D341Med (cell line): ENCODE results near the gene ODAPH.
"Not testable (repeated sequence)": the region's sequence is repeated elsewhere in the genome, so short reads cannot be mapped to it uniquely, and the experiment has no call there.

ENCODE experiments used
- DNase-seq: peaks from one replicate; pipeline ENCODE4 v3.0.0; 2012; ENCODE audit warnings: low spot score

ODAPH gene, protein sequence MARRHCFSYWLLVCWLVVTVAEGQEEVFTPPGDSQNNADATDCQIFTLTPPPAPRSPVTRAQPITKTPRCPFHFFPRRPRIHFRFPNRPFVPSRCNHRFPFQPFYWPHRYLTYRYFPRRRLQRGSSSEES

DNA sequence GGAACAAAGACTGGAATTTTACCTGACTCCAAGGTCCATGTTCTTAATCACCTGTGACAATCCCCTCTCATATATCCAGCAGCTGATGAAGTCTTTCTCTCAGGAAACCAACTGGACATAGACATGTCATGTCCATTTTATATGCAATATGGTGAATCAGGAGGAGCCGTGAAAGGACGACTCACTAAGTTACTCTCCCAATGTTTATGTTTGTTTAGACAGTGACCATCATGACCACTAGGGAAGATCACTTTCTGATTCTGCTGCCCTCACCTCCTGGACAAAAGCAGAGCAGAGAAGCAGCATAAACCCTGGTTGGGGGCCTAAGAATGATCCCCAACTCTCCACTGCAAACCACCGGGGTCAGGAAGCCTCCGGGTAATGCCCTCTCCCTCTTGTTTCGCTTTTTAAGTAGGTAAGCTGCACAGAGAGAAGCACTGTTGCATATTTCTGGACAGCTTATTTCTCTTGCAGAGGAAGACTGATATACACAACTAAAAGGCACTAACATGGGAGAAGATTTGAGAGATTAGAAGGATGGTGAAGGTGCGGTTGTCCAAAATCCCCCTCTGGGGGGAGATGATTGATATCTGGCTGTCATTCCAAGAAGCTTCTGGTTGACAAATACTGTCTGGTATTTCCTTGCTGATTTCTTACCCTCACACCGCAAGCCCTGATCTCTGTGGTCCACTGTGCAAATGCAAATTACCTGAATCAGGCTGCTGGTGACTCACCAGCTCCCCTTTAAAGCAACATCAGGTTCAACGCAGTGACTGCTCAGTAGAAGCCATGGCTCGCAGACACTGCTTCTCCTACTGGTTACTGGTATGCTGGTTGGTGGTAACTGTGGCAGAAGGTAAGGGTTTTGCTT lies at the start of gene ODAPH:
Gene ODAPH, plus strand, starts transcription at position 773 of the 871 bp plus-strand sequence. Its CDS starts 17 bp downstream, at position 790.
- DNase-seq, result no peak

- DNase-seq, result not testable (repeated sequence)
Measured at GRCh38 chr4:75509592-75509991, 46.3 kb upstream of the ODAPH start.

GRCh38 chr4:75511841-75512240 lies 44.0 kb upstream of the ODAPH start:
- no peak for DNase-seq

GRCh38 chr4:75512386-75513211 lies 43.3 kb upstream of the ODAPH start:
- DNase-seq, result no peak

- DNase-seq, result no peak
Measured at GRCh38 chr4:75513526-75514130, 42.2 kb upstream of the ODAPH start.

DNA sequence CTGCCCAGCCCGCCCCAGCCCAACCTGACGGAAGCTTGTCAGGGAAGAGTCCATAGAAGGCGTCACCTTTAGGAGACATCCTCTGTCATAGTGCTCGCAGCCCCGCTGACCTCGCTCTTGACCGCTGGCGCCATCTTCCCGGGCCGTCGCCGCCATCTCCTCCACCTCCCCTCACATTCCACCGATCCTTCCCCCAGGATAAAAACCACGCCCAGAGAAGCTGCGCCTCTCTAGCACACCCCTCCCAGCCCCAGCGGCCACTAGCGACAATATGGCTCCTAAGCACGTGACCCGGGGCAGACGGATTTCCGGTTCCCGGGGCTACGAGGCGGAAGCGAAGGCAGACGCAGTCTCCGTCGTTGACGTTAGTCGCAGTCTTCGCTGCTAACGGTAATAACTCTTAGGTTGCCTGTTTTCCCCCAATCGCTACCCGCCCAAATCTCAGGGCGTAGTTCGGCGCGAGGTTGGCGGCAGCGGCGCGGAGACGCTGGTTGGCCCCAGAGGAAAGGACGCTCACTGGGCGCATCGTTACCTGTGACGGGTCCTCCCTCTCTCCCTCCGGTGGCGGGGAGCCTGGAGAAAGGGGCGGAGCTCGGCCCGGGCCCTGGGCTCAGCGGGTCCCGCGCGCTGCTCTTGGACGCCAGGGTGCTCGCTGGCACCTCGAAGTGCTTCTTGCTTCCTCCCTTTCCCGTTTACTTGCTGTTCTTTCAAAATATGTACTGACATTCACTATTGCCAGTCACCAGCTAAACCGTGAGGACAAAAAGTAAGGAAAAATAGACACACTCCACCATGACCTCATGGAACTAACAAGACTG lies 41.5 kb upstream of the ODAPH start, which contains the start of the genes RCHY1 and THAP6:
Gene RCHY1, minus strand, starts transcription at position 273 of the 818 bp plus-strand sequence. Its CDS starts 117 bp downstream, at position 156.
Gene THAP6, plus strand, starts transcription at position 343 of the 818 bp plus-strand sequence. CDS start 980 bp downstream, outside the sequence.
- peak; percentile 93 for DNase-seq

GRCh38 chr4:75514949-75515612 lies 40.8 kb upstream of the ODAPH start:
- DNase-seq, result peak; percentile 21

GRCh38 chr4:75516144-75516543 lies 39.7 kb upstream of the ODAPH start:
- no peak for DNase-seq

- not testable (repeated sequence) for DNase-seq
Measured at GRCh38 chr4:75519452-75519851, 36.4 kb upstream of the ODAPH start.

DNA sequence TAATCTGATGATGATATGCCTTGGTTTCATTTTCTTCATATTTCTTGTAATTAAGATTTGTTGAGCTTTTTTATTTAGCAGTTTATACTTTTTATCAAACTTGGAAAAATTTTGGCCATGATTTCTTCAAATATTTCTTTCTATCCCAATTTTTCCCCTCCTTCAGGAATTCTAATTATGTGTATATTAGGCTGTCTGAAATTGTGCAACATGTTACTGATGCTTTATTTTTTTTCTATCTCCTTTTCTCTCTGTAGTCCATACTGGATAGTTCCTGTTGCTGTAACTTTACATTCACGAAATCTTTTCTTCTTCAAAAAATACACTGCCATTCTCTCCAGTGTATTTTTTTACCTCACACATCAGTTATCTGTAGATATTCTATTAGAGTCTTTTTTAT lies 30.8 kb upstream of the ODAPH start:
- no peak for DNase-seq

DNA sequence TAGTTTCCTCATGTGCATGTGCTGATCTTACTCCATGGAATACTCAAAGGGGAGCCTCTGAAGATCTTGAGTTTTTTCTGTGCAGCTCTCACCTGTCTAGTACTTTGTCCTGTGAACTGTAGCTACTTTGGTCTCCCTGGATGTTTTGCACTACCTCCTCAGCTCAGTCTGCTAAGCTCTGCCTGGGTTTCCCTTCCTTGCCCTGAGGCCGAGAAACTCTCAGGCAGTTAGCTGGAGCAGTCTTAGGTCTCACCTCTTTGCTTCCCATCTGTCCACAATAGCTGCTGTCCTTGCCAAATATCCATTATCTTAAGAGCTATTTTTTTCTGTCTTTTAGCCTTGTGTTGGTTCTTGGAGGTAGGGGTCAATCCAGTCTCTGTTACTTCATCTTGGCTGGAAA lies 30.0 kb upstream of the ODAPH start:
- no peak for DNase-seq

DNA sequence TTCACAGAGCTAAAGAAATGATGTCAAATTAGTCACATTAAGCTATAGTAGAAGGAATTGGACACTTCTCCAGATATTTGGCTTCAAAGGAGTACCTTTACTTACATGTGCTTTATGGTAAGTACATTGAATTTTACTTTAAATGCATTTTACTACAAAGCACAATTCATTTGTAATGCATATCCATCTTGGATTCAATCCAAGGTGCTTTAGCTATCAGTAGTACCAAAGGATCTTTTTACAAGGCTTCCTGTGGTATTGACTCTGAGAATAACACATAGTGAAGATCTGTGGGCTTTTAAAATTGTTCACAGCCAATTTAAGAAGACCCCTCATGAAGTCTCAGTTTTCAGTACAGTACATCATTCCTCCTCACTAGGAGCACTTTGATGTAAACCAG lies 28.4 kb upstream of the ODAPH start:
- no peak for DNase-seq

DNA sequence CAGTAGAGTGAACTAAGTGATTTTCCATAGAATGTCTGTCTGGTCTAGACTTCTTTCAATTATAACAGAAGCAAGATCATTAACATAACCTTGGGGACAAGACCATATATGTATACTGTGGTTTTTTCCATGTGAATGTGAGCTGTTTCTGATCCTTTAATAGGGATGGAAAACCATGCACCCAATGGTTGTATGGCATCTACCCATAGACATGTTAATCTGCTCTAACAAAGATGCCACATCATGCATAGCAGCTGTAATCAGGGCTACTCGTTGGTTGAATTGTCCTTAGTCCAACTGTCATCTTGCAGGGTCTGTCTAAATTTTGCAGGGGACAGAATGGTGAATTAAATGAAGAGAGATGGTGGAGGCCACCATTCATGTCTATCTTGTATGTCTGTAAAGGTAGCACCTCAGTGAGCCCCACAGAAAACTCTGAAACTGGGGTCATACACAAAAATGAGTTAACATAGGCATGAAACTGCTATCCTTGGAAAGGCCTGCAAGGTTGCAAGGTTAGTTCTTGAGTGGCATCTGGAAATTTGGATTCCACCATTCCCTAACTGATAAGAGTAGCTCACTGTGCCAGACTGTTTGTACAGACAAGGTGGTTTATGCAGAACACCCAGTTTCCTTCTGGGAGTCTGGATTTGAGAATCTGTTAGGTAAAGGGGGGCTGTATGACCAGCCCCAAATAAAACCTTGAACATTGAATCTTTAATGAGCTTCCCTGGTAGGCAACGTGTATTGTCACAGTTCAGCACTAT lies 25.1 kb upstream of the ODAPH start:
- DNase-seq, result no peak

DNA sequence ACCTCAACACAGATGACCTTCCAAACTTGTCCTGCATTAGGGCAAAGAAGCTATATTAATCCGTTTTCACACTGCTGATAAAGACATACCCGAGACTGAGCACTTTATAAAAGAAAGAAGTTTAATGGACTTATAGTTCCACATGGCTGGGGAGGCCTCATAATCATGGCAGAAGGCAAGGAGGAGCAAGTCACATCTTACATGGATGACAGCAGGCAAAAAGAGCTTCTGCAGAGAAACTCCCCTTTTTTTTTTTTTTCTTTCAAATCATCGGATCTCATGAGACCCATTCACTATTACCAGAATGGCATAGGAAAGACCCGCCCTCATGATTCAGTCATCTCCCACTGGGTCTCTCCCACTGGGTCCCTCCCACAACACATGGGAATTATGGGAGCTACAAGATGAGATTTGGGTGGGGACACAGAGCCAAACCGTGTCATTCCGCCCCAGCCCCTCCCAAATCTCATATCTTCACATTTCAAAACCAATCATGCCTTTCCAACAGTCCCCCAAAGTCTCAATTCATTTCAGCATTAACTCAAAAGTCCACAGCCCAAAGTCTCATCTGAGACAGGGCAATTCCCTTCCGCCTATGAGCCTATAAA lies 24.2 kb upstream of the ODAPH start:
- DNase-seq, result not testable (repeated sequence)

- not testable (repeated sequence) for DNase-seq
Measured at GRCh38 chr4:75533339-75533887, 22.5 kb upstream of the ODAPH start.

DNA sequence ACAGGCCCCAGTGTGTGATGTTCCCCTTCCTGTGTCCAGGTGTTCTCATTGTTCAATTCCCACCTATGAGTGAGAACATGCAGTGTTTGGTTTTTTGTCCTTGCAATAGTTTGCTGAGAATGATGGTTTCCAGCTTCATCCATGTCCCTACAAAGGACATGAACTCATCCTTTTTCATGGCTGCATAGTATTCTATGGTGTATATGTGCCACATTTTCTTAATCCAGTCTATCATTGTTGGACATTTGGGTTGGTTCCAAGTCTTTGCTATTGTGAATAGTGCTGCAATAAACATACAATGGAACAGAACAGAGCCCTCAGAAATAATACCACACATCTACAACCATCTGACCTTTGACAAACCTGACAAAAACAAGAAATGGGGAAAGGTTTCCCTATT lies 21.9 kb upstream of the ODAPH start:
- not testable (repeated sequence) for DNase-seq

DNA sequence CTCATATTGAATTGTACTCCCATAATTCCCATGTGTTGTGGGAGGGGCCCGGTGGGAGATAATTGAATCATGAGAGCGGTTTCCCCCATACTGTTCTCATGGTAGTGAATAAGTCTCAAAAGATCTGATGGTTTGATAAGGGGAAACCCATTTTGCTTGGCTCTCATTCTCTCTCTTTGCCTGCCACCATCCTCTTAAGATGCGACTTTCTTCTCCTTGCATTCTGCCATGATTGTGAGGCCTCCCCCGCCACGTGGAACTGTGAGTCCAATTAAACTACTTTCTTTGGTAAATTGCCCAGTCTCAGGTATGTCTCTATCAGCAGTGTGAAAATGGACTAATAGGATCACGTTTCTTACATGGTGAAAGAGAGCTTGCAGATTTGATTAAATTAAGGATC lies 18.6 kb upstream of the ODAPH start:
- DNase-seq, result not testable (repeated sequence)

DNA sequence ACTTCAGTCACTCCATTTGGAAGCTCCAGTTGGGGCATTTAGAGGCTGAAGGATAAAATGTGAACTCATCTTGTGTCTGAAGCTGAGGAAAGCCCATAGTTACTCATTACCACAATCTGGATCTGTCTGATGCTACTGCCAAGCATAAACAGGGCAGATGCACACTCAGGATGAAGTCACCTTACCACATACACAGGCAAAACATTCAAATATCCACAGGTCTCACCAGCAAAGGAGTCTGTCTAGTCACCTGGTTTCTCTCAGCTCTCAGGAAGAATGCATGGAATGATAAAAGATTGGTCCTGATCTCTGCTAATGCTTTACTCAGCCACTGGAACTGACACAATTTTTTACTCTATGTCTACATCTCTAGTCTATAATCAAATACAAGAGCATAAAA lies 13.0 kb upstream of the ODAPH start:
- DNase-seq, result no peak

DNA sequence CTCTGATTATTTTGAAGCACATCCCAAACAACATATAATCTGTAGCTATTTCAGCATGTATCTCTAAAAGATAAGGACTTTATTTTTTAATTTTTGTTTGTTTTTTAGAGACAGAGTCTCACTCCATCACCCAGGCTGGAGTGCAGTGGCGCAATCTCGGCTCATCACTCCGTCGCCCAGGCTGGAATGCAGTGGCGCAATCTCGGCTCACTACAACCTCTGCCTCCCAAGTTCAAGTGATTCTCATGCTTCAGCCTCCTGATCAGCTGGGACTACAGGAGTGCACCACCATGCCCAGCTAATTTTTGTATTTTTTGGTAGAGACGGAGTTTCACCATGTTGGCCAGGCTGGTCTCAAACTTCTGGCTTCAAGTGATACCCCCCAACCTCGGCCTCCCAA lies 11.6 kb upstream of the ODAPH start:
- DNase-seq, result not testable (repeated sequence)
